NB4 (cell line): ENCODE results near the gene LOXL3.

Experiments used
- TF ChIP-seq, protein P1 (sequence below): IDR thresholded peaks from one replicate; pipeline ENCODE4 v1.5.1; 2012; ENCODE audit warnings: low read depth, low read length
- TF ChIP-seq, protein P2 (sequence below): IDR thresholded peaks from 2 replicates; pipeline ENCODE4 v1.6.1; 2011; ENCODE audit warnings: low read depth, low read length

DNA sequence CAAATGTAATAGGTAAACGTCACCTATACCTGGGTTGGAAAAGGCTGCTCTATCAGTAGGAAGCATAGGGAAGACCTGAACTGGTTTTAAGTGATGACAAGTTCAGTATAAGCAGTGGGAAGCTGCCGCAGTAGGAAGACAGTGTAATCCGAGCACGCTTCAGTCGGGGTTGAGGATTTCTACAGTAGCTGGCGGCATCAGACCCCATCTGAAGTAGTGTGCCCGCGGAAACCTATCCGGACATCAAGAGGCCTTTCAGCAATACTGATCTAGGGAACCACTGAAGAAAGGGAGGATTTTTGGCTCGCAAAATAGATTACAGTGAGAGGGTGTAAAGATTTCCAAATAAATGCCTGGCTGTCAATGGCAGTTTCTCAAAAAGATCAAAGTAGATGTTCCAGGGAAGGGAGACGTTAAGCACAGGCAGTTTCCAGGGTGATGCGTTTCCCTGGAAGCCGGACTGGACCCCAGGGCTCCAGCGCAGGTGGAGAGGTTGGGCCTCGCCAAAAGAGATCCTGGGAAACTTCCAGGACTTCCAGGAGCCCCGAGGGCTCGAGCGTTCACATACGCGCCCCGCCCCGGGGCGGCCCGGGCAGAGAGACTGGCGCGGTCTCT lies 5.3 kb downstream of the LOXL3 start:
- TF ChIP-seq, protein P1, sequence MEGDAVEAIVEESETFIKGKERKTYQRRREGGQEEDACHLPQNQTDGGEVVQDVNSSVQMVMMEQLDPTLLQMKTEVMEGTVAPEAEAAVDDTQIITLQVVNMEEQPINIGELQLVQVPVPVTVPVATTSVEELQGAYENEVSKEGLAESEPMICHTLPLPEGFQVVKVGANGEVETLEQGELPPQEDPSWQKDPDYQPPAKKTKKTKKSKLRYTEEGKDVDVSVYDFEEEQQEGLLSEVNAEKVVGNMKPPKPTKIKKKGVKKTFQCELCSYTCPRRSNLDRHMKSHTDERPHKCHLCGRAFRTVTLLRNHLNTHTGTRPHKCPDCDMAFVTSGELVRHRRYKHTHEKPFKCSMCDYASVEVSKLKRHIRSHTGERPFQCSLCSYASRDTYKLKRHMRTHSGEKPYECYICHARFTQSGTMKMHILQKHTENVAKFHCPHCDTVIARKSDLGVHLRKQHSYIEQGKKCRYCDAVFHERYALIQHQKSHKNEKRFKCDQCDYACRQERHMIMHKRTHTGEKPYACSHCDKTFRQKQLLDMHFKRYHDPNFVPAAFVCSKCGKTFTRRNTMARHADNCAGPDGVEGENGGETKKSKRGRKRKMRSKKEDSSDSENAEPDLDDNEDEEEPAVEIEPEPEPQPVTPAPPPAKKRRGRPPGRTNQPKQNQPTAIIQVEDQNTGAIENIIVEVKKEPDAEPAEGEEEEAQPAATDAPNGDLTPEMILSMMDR = no peak
- TF ChIP-seq, protein P2, sequence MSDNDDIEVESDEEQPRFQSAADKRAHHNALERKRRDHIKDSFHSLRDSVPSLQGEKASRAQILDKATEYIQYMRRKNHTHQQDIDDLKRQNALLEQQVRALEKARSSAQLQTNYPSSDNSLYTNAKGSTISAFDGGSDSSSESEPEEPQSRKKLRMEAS = no peak
